ENCODE results near the gene ZNF423.

GRCh38 chr16:49662569-49662968 lies 193.3 kb downstream of the ZNF423 start:
- no peak for TF ChIP-seq GATA2 (IDR thresholded peaks at IDR 0.05; ENCODE audit: low read depth, low read length)
- TF ChIP-seq GATA3 (IDR thresholded peaks at IDR 0.05; ENCODE audit: low read depth, low read length), result no peak

Measured in SH-SY5Y (cell line).